ENCODE results near the gene KIF5A. TPM values are rescaled to one million over a fixed set of nuclear protein-coding genes. Genes with fewer than 3 reads are reported as not detected.
A peak's percentile ranks its signal among the peaks of the same experiment; 100 is the strongest.
"Not testable (repeated sequence)": the region's sequence is repeated elsewhere in the genome, so short reads cannot be mapped to it uniquely, and the experiment has no call there.

KIF5A gene
- not detected in 2 replicates for total RNA-seq (2014; rRNA removed; shearing (Covaris generic))
- not detected in 2 replicates for polyA plus RNA-seq (2015; cell fraction: cytosol; rRNA removed)
- polyA plus RNA-seq (2015; cell fraction: nucleus; rRNA removed): 0.06 TPM in 1 of 2 replicates, not detected in the other

- DNase-seq (ENCODE audit: low read depth): no peak
Measured at GRCh38 chr12:57549909-57550640, at the start of gene KIF5A. TSS of gene KIF5A (plus strand) at chr12:57550044. CDS start at chr12:57550272, 228 bp downstream.

GRCh38 chr12:57500213-57500612, 49.6 kb upstream of the KIF5A start:
- DNase-seq (ENCODE audit: low read depth): no peak

GRCh38 chr12:57502311-57502969, 47.4 kb upstream of the KIF5A start:
- DNase-seq (ENCODE audit: low read depth): not testable (repeated sequence)

GRCh38 chr12:57506541-57506940, 43.3 kb upstream of the KIF5A start:
- not testable (repeated sequence) for DNase-seq (ENCODE audit: low read depth)

GRCh38 chr12:57507796-57508195, 42.0 kb upstream of the KIF5A start:
- DNase-seq (ENCODE audit: low read depth): not testable (repeated sequence)

- DNase-seq (ENCODE audit: low read depth): no peak
Measured at GRCh38 chr12:57511161-57511560, 38.7 kb upstream of the KIF5A start.

GRCh38 chr12:57511588-57512325, 38.1 kb upstream of the KIF5A start:
- DNase-seq (ENCODE audit: low read depth): no peak

GRCh38 chr12:57512665-57513064, 37.2 kb upstream of the KIF5A start:
- DNase-seq (ENCODE audit: low read depth): no peak

- no peak for DNase-seq (ENCODE audit: low read depth)
Measured at GRCh38 chr12:57513266-57513665, 36.6 kb upstream of the KIF5A start.

- not testable (repeated sequence) for DNase-seq (ENCODE audit: low read depth)
Measured at GRCh38 chr12:57513677-57514076, 36.2 kb upstream of the KIF5A start.

GRCh38 chr12:57514246-57514645, 35.6 kb upstream of the KIF5A start:
- not testable (repeated sequence) for DNase-seq (ENCODE audit: low read depth)

- no peak for DNase-seq (ENCODE audit: low read depth)
Measured at GRCh38 chr12:57514720-57515407, 35.0 kb upstream of the KIF5A start.

- DNase-seq (ENCODE audit: low read depth): no peak
Measured at GRCh38 chr12:57515408-57515933, 34.4 kb upstream of the KIF5A start.

GRCh38 chr12:57515934-57516541, 33.8 kb upstream of the KIF5A start:
- DNase-seq (ENCODE audit: low read depth): no peak

- DNase-seq (ENCODE audit: low read depth): no peak
Measured at GRCh38 chr12:57516617-57517153, 33.2 kb upstream of the KIF5A start.

- peak; percentile 46 for DNase-seq (ENCODE audit: low read depth)
Measured at GRCh38 chr12:57517187-57517586, 32.7 kb upstream of the KIF5A start.

GRCh38 chr12:57517718-57518117, 32.1 kb upstream of the KIF5A start:
- not testable (repeated sequence) for DNase-seq (ENCODE audit: low read depth)

- no peak for DNase-seq (ENCODE audit: low read depth)
Measured at GRCh38 chr12:57518176-57518919, 31.5 kb upstream of the KIF5A start.

Measured in HT1080 (cell line).